ENCODE results near the gene BEST3. TPM values are rescaled to one million over a fixed set of nuclear protein-coding genes. Genes with fewer than 3 reads are reported as not detected.

The BEST3 gene
- total and polyA plus RNA-seq, 2 of the 4 experiments (the other 2 are of a cell fraction), result under 0.01 to 0.07 TPM

DNA sequence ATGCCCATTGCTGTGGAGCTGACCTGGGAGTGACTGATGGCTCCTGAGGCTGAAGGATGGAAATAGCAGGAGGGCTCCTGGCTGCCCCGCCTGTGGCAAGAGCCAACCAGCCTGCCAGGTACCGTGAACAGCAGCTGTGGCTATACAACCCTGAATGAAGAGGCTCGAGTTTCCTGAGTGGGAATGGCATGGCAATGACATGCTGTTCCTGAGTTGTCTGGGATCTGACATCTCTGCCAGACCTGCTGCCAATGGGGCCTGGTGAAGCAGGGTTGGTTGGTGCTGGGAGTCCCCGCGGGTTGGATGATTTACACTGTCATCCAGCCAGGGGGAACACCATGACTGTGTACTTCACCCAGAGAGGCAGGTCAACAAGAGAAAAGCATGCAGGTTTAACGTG lies 56.6 kb downstream of the BEST3 start:
- H2BK5ac ChIP-seq (ENCODE audit: low read depth, low read length, poor library complexity, severe bottlenecking), result no peak overlapping the region
- H3K9me1 ChIP-seq (ENCODE audit: insufficient read depth, low read length), result peaks cover 2% of the 10 kb centered on the region; the same call in 1 of the 2 replicates
- in situ Hi-C loops (cut with MboI; ENCODE audit: low sequenced_read_pairs) (no loop called here), dilution Hi-C loops (cut with HindIII; ENCODE audit: low sequenced_read_pairs, unreplicated experiment) (no loop called here), intact Hi-C loops (cut with micrococcal nuclease) (no loop called here)
- H2AK5ac ChIP-seq (ENCODE audit: low read depth, low read length), result no peak overlapping the region
- no TSS peak for BruUV-seq (replicated peaks)
- H3K14ac ChIP-seq (replicated peaks; ENCODE audit: low read depth, low read length), result no peak overlapping the region
- no peak overlapping the region for H2AFZ ChIP-seq (replicated peaks; ENCODE audit: low read length, poor library complexity)
- H3K18ac ChIP-seq (ENCODE audit: low read depth, low read length), result no peak overlapping the region
- no peaks in the 10 kb centered on the region for H3K4me1 ChIP-seq (ENCODE audit: control insufficient read depth, insufficient read depth, low read length)
- H2BK20ac ChIP-seq (ENCODE audit: low read depth, low read length), result no peak overlapping the region
- no peaks in the 10 kb centered on the region for H3K27me3 ChIP-seq (ENCODE audit: control insufficient read depth, insufficient read depth, low read length)
- H3K23ac ChIP-seq (ENCODE audit: low read depth, low read length), result no peak overlapping the region
- 80% methylated on average over 2 of the region's 6 CpGs; no CpG with 5 or more reads in 1 of the 2 experiments for WGBS, 2 experiments (ENCODE audit: extremely low coverage in 2 of 2, insufficient read length in 1 of 2)
- ChIA-PET POLR2A (ENCODE audit: unreplicated experiment) (no interaction called here), CTCF (no interaction called here)
- H3K27ac ChIP-seq (ENCODE audit: insufficient read depth, low read length), result no peak overlapping the region
- H4K20me1 ChIP-seq (ENCODE audit: insufficient read depth, low read length), result no peaks in the 10 kb centered on the region
- no peak overlapping the region for H2BK120ac ChIP-seq (ENCODE audit: low read depth, low read length)
- H3K36me3 ChIP-seq (ENCODE audit: control insufficient read depth, insufficient read depth, low read length), result no peaks in the 10 kb centered on the region
- no peaks in the 10 kb centered on the region for H3K79me1 ChIP-seq (ENCODE audit: low read depth in 1 of 2, low read length in 2 of 2)
- H2BK15ac ChIP-seq (ENCODE audit: low read depth, low read length), result no peak overlapping the region
- DNase-seq (no peak), ATAC-seq (ENCODE audit: low read depth) (no peak)
- H4K5ac ChIP-seq (ENCODE audit: low read depth, low read length), result no peak overlapping the region
- no peak overlapping the region for H2AK9ac ChIP-seq (replicated peaks; ENCODE audit: low read depth, low read length, poor library complexity)
- no peak overlapping the region for H4K91ac ChIP-seq (ENCODE audit: insufficient read depth, low read depth, low read length)
- no peak overlapping the region for H3K4me2 ChIP-seq (ENCODE audit: low read depth, low read length)
- no peak overlapping the region for H3K56ac ChIP-seq (ENCODE audit: extremely low read depth, insufficient read depth, low read length)
- H3K4me3 ChIP-seq (ENCODE audit: insufficient read depth, low read depth, low read length), result no peak overlapping the region
- H4K8ac ChIP-seq (ENCODE audit: low read depth in 2 of 2, low read length in 2 of 2), result no peak overlapping the region
- no peak overlapping the region for H3K9ac ChIP-seq (ENCODE audit: low read depth, low read length)
- no peak overlapping the region for H3K4ac ChIP-seq (ENCODE audit: low read depth, low read length)
- no peaks in the 10 kb centered on the region for H3K9me3 ChIP-seq (ENCODE audit: control insufficient read depth, insufficient read depth, low read length)
- TF ChIP-seq, protein P1, sequence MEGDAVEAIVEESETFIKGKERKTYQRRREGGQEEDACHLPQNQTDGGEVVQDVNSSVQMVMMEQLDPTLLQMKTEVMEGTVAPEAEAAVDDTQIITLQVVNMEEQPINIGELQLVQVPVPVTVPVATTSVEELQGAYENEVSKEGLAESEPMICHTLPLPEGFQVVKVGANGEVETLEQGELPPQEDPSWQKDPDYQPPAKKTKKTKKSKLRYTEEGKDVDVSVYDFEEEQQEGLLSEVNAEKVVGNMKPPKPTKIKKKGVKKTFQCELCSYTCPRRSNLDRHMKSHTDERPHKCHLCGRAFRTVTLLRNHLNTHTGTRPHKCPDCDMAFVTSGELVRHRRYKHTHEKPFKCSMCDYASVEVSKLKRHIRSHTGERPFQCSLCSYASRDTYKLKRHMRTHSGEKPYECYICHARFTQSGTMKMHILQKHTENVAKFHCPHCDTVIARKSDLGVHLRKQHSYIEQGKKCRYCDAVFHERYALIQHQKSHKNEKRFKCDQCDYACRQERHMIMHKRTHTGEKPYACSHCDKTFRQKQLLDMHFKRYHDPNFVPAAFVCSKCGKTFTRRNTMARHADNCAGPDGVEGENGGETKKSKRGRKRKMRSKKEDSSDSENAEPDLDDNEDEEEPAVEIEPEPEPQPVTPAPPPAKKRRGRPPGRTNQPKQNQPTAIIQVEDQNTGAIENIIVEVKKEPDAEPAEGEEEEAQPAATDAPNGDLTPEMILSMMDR (conservative IDR thresholded peaks at IDR 0.05; ENCODE audit: low read depth, low read length), result no peak
- no peak for TF ChIP-seq MAZ (IDR thresholded peaks at IDR 0.05; ENCODE audit: borderline replicate concordance, low read depth, low read length)
- no peak for TF ChIP-seq RFX5 (IDR thresholded peaks at IDR 0.05; ENCODE audit: low read depth, low read length)
- TF ChIP-seq FOS (IDR thresholded peaks at IDR 0.05; ENCODE audit: low read depth, low read length), result no peak
- no peak for TF ChIP-seq RAD21 (IDR thresholded peaks at IDR 0.05; ENCODE audit: low read length)
- TF ChIP-seq MAFK (IDR thresholded peaks at IDR 0.05; ENCODE audit: low read depth, low read length), result no peak
- no peak for TF ChIP-seq MXI1 (IDR thresholded peaks at IDR 0.05; ENCODE audit: borderline replicate concordance, low read depth, low read length)
- no peak for TF ChIP-seq NFE2L2 (IDR thresholded peaks at IDR 0.05; ENCODE audit: low read depth, low read length)
- TF ChIP-seq CEBPB (IDR thresholded peaks at IDR 0.05; ENCODE audit: low read depth, low read length), result no peak
- no peak for TF ChIP-seq CHD1 (IDR thresholded peaks at IDR 0.05; ENCODE audit: low read depth, low read length)
- TF ChIP-seq, protein P2, sequence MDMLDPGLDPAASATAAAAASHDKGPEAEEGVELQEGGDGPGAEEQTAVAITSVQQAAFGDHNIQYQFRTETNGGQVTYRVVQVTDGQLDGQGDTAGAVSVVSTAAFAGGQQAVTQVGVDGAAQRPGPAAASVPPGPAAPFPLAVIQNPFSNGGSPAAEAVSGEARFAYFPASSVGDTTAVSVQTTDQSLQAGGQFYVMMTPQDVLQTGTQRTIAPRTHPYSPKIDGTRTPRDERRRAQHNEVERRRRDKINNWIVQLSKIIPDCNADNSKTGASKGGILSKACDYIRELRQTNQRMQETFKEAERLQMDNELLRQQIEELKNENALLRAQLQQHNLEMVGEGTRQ (IDR thresholded peaks at IDR 0.05; ENCODE audit: low read depth, low read length), result no peak
- no peak for TF ChIP-seq POLR2A (IDR thresholded peaks at IDR 0.05; ENCODE audit: low read depth, low read length)
- no peak for TF ChIP-seq BHLHE40 (IDR thresholded peaks at IDR 0.05; ENCODE audit: low read depth, low read length)
- TF ChIP-seq SMC3 (IDR thresholded peaks at IDR 0.05; ENCODE audit: low read depth, low read length), result no peak
- TF ChIP-seq, protein P3, sequence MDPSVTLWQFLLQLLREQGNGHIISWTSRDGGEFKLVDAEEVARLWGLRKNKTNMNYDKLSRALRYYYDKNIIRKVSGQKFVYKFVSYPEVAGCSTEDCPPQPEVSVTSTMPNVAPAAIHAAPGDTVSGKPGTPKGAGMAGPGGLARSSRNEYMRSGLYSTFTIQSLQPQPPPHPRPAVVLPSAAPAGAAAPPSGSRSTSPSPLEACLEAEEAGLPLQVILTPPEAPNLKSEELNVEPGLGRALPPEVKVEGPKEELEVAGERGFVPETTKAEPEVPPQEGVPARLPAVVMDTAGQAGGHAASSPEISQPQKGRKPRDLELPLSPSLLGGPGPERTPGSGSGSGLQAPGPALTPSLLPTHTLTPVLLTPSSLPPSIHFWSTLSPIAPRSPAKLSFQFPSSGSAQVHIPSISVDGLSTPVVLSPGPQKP (IDR thresholded peaks at IDR 0.05; ENCODE audit: borderline replicate concordance, low read depth, low read length), result no peak
- no peak for TF ChIP-seq RCOR1 (IDR thresholded peaks at IDR 0.05; ENCODE audit: insufficient replicate concordance, low read length)

Data from IMR-90 (cell line).